ENCODE results near the gene PRPF4. TPM values are rescaled to one million over a fixed set of nuclear protein-coding genes. Genes with fewer than 3 reads are reported as not detected.

PRPF4 gene
- total RNA-seq, 4 donors from 2014 or later = 5.9 to 30.2 (median 18.4) TPM

- intact Hi-C loops (cut with DNase I; ENCODE audit: low total_unique reads) = no loop called here
- no peak overlapping the region for H3K4me3 ChIP-seq
Measured at GRCh38 chr9:113296796-113297558, 21.5 kb downstream of the PRPF4 start.

GRCh38 chr9:113298311-113298710 lies 22.9 kb downstream of the PRPF4 start:
- intact Hi-C loops (cut with DNase I; ENCODE audit: low total_unique reads) = no loop called here
- Histone ChIP-seq H3K9me3 (no peaks in the 10 kb centered on the region), H3K4me3 (no peak overlapping the region), H3K4me1 (no peaks in the 10 kb centered on the region), H3K27ac (no peak overlapping the region), H3K36me3 (no peaks in the 10 kb centered on the region), H3K27me3 (no peaks in the 10 kb centered on the region)
- DNase-seq = no peak
- TF ChIP-seq CTCF (IDR thresholded peaks at IDR 0.05) (no peak), POLR2A (IDR thresholded peaks at IDR 0.05) (no peak)

More at GRCh38 chr9:113296796-113297558, 21.5 kb downstream of the PRPF4 start:
- TF ChIP-seq POLR2A (IDR thresholded peaks at IDR 0.05) (no peak), CTCF (IDR thresholded peaks at IDR 0.05) (no peak)
- Histone ChIP-seq H3K9me3 (no peaks in the 10 kb centered on the region), H3K36me3 (no peaks in the 10 kb centered on the region), H3K27me3 (no peaks in the 10 kb centered on the region), H3K27ac (no peak overlapping the region), H3K4me1 (no peaks in the 10 kb centered on the region)
- no peak for DNase-seq

DNA sequence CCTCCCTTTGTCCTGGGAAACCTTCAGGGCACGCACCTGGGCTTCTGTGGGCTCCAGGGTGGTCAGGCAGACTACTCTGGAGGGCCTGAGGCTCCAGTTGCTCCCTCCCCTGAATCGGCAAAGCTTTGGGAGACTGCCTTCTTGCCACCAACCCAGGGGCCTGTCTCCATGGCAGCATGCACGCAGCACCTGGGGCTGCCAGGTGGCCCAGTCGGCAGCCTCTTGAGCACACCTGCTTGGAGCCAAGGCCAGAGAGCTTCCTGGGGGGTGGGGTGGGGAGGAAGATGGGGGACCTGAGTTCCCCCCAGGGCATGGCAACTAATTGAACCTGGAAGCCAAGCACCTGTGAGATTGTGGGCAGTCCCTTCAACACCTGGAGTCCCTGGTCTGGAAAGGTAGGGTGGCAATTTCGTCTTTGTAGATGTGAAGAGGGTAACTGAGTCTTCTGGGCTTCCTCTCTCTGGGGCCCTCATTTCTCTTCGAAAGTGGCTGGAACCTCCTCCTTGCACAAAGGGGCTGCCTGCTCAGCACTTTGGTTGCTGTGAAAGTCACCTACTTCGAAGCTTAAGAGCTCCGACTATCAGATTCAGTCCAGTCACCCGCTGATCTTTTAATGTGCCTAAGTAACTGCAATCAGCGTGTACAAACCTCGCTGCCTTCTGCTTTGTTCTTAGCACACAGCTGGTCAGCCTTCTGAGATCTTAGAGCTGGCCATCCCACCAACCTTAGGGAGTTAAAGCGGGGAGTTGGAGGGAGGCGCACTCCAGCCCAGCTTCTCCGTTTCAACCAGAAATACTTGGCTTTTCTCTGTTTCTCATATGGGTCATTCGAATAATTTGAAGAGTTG lies 23.7 kb downstream of the PRPF4 start:
- H3K36me3 ChIP-seq = no peaks in the 10 kb centered on the region
- H3K4me3 ChIP-seq = no peak overlapping the region
- DNase-seq = no peak
- no peaks in the 10 kb centered on the region for H3K27me3 ChIP-seq
- H3K9me3 ChIP-seq = no peaks in the 10 kb centered on the region
- TF ChIP-seq CTCF (IDR thresholded peaks at IDR 0.05) (no peak), POLR2A (IDR thresholded peaks at IDR 0.05) (no peak)
- H3K27ac ChIP-seq = no peak overlapping the region
- no peaks in the 10 kb centered on the region for H3K4me1 ChIP-seq
- intact Hi-C loops (cut with DNase I; ENCODE audit: low total_unique reads) = no loop called here

- no peaks in the 10 kb centered on the region for H3K9me3 ChIP-seq
- TF ChIP-seq CTCF (IDR thresholded peaks at IDR 0.05) (no peak), POLR2A (IDR thresholded peaks at IDR 0.05) (no peak)
- no peak for DNase-seq
- intact Hi-C loops (cut with DNase I; ENCODE audit: low total_unique reads) = no loop called here
- H3K27ac ChIP-seq = no peak overlapping the region
- no peaks in the 10 kb centered on the region for H3K4me1 ChIP-seq
- no peaks in the 10 kb centered on the region for H3K36me3 ChIP-seq
- no peaks in the 10 kb centered on the region for H3K27me3 ChIP-seq
- H3K4me3 ChIP-seq = no peak overlapping the region
Measured at GRCh38 chr9:113299800-113300292, 24.4 kb downstream of the PRPF4 start.

GRCh38 chr9:113301548-113301947 lies 26.1 kb downstream of the PRPF4 start:
- intact Hi-C loops (cut with DNase I; ENCODE audit: low total_unique reads) = no loop called here
- Histone ChIP-seq H3K36me3 (no peaks in the 10 kb centered on the region), H3K27ac (no peak overlapping the region), H3K4me1 (no peaks in the 10 kb centered on the region), H3K4me3 (no peak overlapping the region), H3K27me3 (no peaks in the 10 kb centered on the region), H3K9me3 (no peaks in the 10 kb centered on the region)
- TF ChIP-seq POLR2A (IDR thresholded peaks at IDR 0.05) = no peak
- no peak for DNase-seq

All from uterus (tissue), 4 donors.